ENCODE data around the gene AP3M1. TPM values are rescaled to one million over a fixed set of nuclear protein-coding genes. Genes with fewer than 3 reads are reported as not detected.

Gene AP3M1
- total RNA-seq, 2 experiments from 2014 or later, result 46.6 to 50.6 TPM

GRCh38 chr10:74121368-74121767 lies 29.3 kb downstream of the AP3M1 start:
- CTCF ChIA-PET, result interaction anchor here (1.9 kb wide), 1 partner anchor 18 kb away, joined by 4 read pairs; no protein-coding TSS in a partner anchor
- H3K36me3 Mint-ChIP-seq, result peaks cover 52% of the 10 kb centered on the region
- H3K27ac Mint-ChIP-seq, result no peak overlapping the region
- no peak for ATAC-seq
- H3K27me3 Mint-ChIP-seq, result no peaks in the 10 kb centered on the region
- H3K4me3 Mint-ChIP-seq, result no peak overlapping the region
- no peak for DNase-seq
- H3K4me1 Mint-ChIP-seq, result peaks cover 10% of the 10 kb centered on the region
- no peaks in the 10 kb centered on the region for H3K9me3 Mint-ChIP-seq (ENCODE audit: low read depth)

- H3K4me1 Mint-ChIP-seq, result peaks cover 11% of the 10 kb centered on the region
- H3K36me3 Mint-ChIP-seq, result peaks cover 52% of the 10 kb centered on the region
- H3K9me3 Mint-ChIP-seq (ENCODE audit: low read depth), result no peaks in the 10 kb centered on the region
- no peak for DNase-seq
- CTCF ChIA-PET, result interaction anchor here (1.9 kb wide), 1 partner anchor 17 kb away, joined by 4 read pairs; no protein-coding TSS in a partner anchor
- ATAC-seq, result no peak
- H3K4me3 Mint-ChIP-seq, result no peak overlapping the region
- no peaks in the 10 kb centered on the region for H3K27me3 Mint-ChIP-seq
- H3K27ac Mint-ChIP-seq, result no peak overlapping the region
Measured at GRCh38 chr10:74120911-74121310, 29.7 kb downstream of the AP3M1 start.

GRCh38 chr10:74118804-74119203 lies 31.8 kb downstream of the AP3M1 start:
- Mint-ChIP-seq H3K27me3 (no peaks in the 10 kb centered on the region), H3K27ac (peak overlapping the region; percentile 51), H3K9me3 (ENCODE audit: low read depth) (no peaks in the 10 kb centered on the region), H3K4me3 (no peak overlapping the region), H3K36me3 (peaks cover 59% of the 10 kb centered on the region), H3K4me1 (peaks cover 13% of the 10 kb centered on the region)
- DNase-seq, result no peak
- CTCF ChIA-PET, result interaction anchor here (0.6 to 1.8 kb wide), 4 partner anchors 10 to 233 kb away, joined by 3 to 6 read pairs (median 3); no protein-coding TSS in a partner anchor
- ATAC-seq, result no peak

DNA sequence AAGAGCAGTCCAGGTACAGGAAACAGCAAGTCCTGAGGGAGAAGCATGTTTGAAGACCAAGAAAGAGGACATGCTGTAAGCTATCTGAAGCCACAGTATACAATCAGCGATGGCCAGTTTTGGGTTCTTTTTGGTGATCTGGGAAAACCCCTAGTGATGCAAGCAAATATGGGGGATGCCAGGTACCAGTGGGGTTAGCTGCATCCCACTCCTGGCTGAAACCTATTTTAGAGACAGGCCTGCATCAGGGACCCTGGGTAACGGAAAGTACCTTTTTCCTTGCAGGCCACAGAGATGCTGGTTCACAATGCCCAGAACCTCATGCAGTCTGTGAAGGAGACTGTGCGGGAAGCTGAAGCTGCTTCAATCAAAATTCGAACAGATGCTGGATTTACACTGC lies 32.9 kb downstream of the AP3M1 start:
- no peak for DNase-seq
- no peak for ATAC-seq
- CTCF ChIA-PET, result interaction anchor here (1.8 kb wide), 1 partner anchor 9 kb away, joined by 6 read pairs; no protein-coding TSS in a partner anchor
- Mint-ChIP-seq H3K4me3 (no peak overlapping the region), H3K4me1 (peaks cover 13% of the 10 kb centered on the region), H3K9me3 (ENCODE audit: low read depth) (no peaks in the 10 kb centered on the region), H3K36me3 (peaks cover 60% of the 10 kb centered on the region), H3K27ac (no peak overlapping the region), H3K27me3 (no peaks in the 10 kb centered on the region)

- no peaks in the 10 kb centered on the region for H3K9me3 Mint-ChIP-seq (ENCODE audit: low read depth)
- ATAC-seq, result no peak
- peaks cover 57% of the 10 kb centered on the region for H3K36me3 Mint-ChIP-seq
- H3K4me1 Mint-ChIP-seq, result peaks cover 10% of the 10 kb centered on the region
- CTCF ChIA-PET, result interaction anchor here (2.1 kb wide), 1 partner anchor 10 kb away, joined by 7 read pairs; no protein-coding TSS in a partner anchor
- no peaks in the 10 kb centered on the region for H3K27me3 Mint-ChIP-seq
- no peak overlapping the region for H3K27ac Mint-ChIP-seq
- no peak overlapping the region for H3K4me3 Mint-ChIP-seq
- DNase-seq, result no peak
Measured at GRCh38 chr10:74114041-74114448, 36.6 kb downstream of the AP3M1 start.

DNA sequence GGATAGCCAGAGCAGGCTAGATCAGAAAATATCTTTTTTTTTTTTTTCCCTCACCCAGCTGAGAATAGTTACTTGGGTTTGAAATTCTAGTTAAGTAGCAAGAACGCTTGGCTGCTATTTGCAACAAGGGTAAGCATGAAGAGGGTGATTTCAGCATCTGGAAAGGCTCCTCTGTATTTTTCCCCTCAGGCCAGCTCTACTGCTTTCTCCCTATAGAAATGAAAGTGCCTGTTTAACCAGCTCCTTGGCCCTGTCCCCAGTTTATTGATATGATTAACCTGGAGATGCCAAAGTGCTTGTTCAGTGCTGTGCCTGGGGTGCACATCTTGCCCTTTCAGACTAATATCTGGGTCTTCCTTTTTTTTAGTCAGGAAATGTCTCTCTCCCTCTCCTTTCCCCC lies 37.1 kb downstream of the AP3M1 start:
- H3K9me3 Mint-ChIP-seq (ENCODE audit: low read depth), result no peaks in the 10 kb centered on the region
- peaks cover 55% of the 10 kb centered on the region for H3K36me3 Mint-ChIP-seq
- H3K27ac Mint-ChIP-seq, result no peak overlapping the region
- H3K4me3 Mint-ChIP-seq, result no peak overlapping the region
- no peaks in the 10 kb centered on the region for H3K27me3 Mint-ChIP-seq
- CTCF ChIA-PET, result interaction anchor here (2.1 kb wide), 1 partner anchor 10 kb away, joined by 7 read pairs; no protein-coding TSS in a partner anchor
- no peak for DNase-seq
- no peak for ATAC-seq
- peaks cover 10% of the 10 kb centered on the region for H3K4me1 Mint-ChIP-seq

- Mint-ChIP-seq H3K36me3 (peaks cover 53% of the 10 kb centered on the region), H3K27ac (no peak overlapping the region), H3K4me3 (no peak overlapping the region), H3K4me1 (peaks cover 3% of the 10 kb centered on the region), H3K9me3 (ENCODE audit: low read depth) (no peaks in the 10 kb centered on the region), H3K27me3 (no peaks in the 10 kb centered on the region)
- CTCF ChIA-PET, result interaction anchor here (0.6 kb wide), 1 partner anchor 60 kb away, joined by 4 read pairs; no protein-coding TSS in a partner anchor
- DNase-seq (no peak), ATAC-seq (no peak)
Measured at GRCh38 chr10:74111799-74112198, 38.8 kb downstream of the AP3M1 start.

DNA sequence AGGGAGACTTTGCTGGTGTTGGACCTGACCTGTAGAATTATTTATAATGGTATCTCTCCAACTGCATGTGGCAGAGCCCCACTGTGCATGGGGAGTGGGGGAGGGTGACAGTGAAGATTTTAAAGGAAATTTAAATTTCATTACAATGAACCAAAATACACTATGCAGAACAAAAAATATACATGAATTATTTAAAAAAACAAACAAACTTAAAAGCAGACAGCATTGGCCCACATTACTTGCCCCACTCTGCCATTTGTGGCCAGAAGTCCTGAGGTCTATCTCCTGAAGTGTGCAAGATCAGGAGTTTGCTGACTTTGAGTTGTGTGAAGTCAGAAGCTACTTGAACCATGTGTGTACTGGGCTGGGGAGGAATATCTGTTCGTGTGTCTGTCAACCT lies 40.5 kb downstream of the AP3M1 start:
- Mint-ChIP-seq H3K27me3 (no peaks in the 10 kb centered on the region), H3K36me3 (peaks cover 46% of the 10 kb centered on the region), H3K4me1 (no peaks in the 10 kb centered on the region), H3K4me3 (no peak overlapping the region), H3K9me3 (ENCODE audit: low read depth) (no peaks in the 10 kb centered on the region), H3K27ac (no peak overlapping the region)
- no peak for DNase-seq
- ATAC-seq, result no peak
- CTCF ChIA-PET, result interaction anchor here (0.5 to 1.4 kb wide), 4 partner anchors 75 to 1515 kb away, joined by 3 read pairs; no protein-coding TSS in a partner anchor

- H3K36me3 Mint-ChIP-seq, result peaks cover 44% of the 10 kb centered on the region
- CTCF ChIA-PET, result interaction anchor here (1.0 to 2.5 kb wide), 4 partner anchors 9 to 224 kb away, joined by 3 to 6 read pairs (median 3); no protein-coding TSS in a partner anchor
- no peaks in the 10 kb centered on the region for H3K9me3 Mint-ChIP-seq (ENCODE audit: low read depth)
- H3K4me1 Mint-ChIP-seq, result no peaks in the 10 kb centered on the region
- H3K27me3 Mint-ChIP-seq, result no peaks in the 10 kb centered on the region
- peak overlapping the region; percentile 13 for H3K27ac Mint-ChIP-seq
- H3K4me3 Mint-ChIP-seq, result no peak overlapping the region
- no peak for DNase-seq
- no peak for ATAC-seq
Measured at GRCh38 chr10:74109452-74109851, 41.2 kb downstream of the AP3M1 start.

DNA sequence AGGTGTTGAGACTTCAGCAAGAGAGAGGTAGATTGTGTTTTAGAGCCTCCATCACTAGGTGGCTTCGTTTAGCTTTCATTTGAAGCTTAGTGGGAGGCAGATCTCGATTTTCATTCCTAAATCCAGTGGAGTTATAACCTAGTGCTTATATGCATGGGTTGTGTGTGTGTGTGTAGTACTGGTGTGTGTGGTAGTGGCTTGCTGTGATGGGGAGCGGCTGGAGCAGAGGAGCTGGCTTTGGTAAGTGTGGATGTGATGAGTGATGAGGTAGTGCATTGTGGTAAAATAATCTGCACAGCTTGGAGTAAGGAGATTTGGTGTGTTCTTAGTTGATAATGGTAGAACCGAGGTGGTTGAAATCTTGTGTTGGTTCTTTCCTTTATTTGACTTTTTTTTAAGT lies 43.2 kb downstream of the AP3M1 start:
- no peak for ATAC-seq
- CTCF ChIA-PET, result interaction anchor here (0.9 to 3.3 kb wide), 3 partner anchors 11 to 993 kb away, joined by 3 to 18 read pairs (median 6); no protein-coding TSS in a partner anchor
- no peaks in the 10 kb centered on the region for H3K27me3 Mint-ChIP-seq
- H3K9me3 Mint-ChIP-seq (ENCODE audit: low read depth), result no peaks in the 10 kb centered on the region
- no peak overlapping the region for H3K27ac Mint-ChIP-seq
- no peak overlapping the region for H3K4me3 Mint-ChIP-seq
- DNase-seq, result no peak
- no peaks in the 10 kb centered on the region for H3K4me1 Mint-ChIP-seq
- peaks cover 31% of the 10 kb centered on the region for H3K36me3 Mint-ChIP-seq

DNA sequence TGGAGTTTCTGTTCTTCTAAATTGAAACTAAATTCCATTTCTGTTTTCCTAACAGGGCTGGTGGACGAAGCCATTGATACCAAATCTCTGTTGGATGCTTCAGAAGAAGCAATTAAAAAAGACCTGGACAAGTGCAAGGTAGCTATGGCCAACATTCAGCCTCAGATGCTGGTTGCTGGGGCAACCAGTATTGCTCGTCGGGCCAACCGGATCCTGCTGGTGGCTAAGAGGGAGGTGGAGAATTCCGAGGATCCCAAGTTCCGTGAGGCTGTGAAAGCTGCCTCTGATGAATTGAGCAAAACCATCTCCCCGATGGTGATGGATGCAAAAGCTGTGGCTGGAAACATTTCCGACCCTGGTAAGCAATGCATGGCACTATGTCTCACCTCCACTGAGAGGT lies 45.6 kb downstream of the AP3M1 start:
- Mint-ChIP-seq H3K27ac (no peak overlapping the region), H3K27me3 (no peaks in the 10 kb centered on the region), H3K36me3 (peaks cover 19% of the 10 kb centered on the region), H3K4me1 (no peaks in the 10 kb centered on the region), H3K9me3 (ENCODE audit: low read depth) (no peaks in the 10 kb centered on the region), H3K4me3 (no peak overlapping the region)
- DNase-seq (no peak), ATAC-seq (no peak)
- CTCF ChIA-PET, result interaction anchor here (1.0 to 2.6 kb wide), 6 partner anchors 8 to 225 kb away, joined by 5 to 13 read pairs (median 8); no protein-coding TSS in a partner anchor

- ATAC-seq, result no peak
- CTCF ChIA-PET, result interaction anchor here (1.0 to 2.6 kb wide), 9 partner anchors 9 to 225 kb away, joined by 5 to 13 read pairs (median 7); no protein-coding TSS in a partner anchor
- no peaks in the 10 kb centered on the region for H3K4me1 Mint-ChIP-seq
- no peaks in the 10 kb centered on the region for H3K27me3 Mint-ChIP-seq
- no peak overlapping the region for H3K4me3 Mint-ChIP-seq
- no peaks in the 10 kb centered on the region for H3K9me3 Mint-ChIP-seq (ENCODE audit: low read depth)
- no peak for DNase-seq
- peaks cover 16% of the 10 kb centered on the region for H3K36me3 Mint-ChIP-seq
- no peak overlapping the region for H3K27ac Mint-ChIP-seq
Measured at GRCh38 chr10:74104480-74104879, 46.1 kb downstream of the AP3M1 start.

DNA sequence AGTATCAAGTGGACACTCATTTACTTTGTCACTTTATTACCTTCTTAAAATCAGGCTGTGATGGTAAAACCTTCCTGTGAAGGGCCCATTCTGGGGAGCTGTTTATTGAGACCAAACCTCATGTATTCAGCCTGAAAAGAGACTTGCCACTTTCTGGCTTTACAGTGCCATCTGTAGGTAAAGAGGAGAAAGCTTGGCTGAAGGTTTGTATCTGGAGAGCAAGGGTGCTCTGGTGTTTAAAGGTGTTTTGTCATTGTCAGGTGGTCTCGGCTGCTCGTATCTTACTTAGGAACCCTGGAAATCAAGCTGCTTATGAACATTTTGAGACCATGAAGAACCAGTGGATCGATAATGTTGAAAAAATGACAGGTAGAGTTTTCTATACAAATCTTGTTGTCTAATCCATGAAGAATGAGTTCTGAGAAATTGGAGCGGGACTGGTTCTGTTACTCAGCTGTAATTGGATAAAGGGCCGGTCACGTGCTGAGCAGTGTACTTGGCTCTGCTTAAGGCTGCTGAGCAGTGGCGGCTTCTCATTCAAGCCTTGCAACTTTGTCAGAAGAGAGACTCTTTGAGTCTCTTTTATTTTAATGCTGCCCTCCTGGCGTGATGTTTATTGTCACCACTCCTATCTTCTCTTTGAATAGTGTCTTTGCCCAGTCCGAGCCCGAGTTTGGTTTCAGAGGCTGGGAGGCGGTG lies 46.9 kb downstream of the AP3M1 start:
- ATAC-seq (peak; percentile 42), DNase-seq (no peak)
- Mint-ChIP-seq H3K36me3 (peaks cover 13% of the 10 kb centered on the region), H3K4me3 (no peak overlapping the region), H3K4me1 (peaks cover 3% of the 10 kb centered on the region), H3K27me3 (no peaks in the 10 kb centered on the region), H3K27ac (no peak overlapping the region), H3K9me3 (ENCODE audit: low read depth) (no peaks in the 10 kb centered on the region)
- CTCF ChIA-PET, result interaction anchor here (0.6 to 3.2 kb wide), 30 partner anchors 10 to 224 kb away, joined by 3 to 23 read pairs (median 4); partner anchors contain the start of gene PLAU
